H1 (cell line): ENCODE data around the gene ORAI3. TPM values are rescaled to one million over a fixed set of nuclear protein-coding genes. Genes with fewer than 3 reads are reported as not detected.

Source experiments
- CTCF ChIA-PET: fragments of 300-600 bp; sonication (Branson Sonifier 250); formaldehyde crosslinking; loops from one replicate; lab custom pipeline; 2021; ENCODE audit not compliant: partially characterized antibody; lab: Charles Lee
- POLR2A ChIA-PET: fragments of 300-600 bp; sonication (Branson Sonifier 250); formaldehyde crosslinking; loops from one replicate; lab custom pipeline; 2021; ENCODE audit warnings: inconsistent platforms; ENCODE audit not compliant: partially characterized antibody; lab: Charles Lee
- DNase-seq, 2 experiments: peaks; one replicate each; pipeline versions ENCODE4 v3.0.0 to v3.0.0-alpha.2; 2010 to 2022; ENCODE audit warnings: low spot score in 2 of 2, low read depth in 1 of 2, mixed read lengths in 1 of 2
- FAIRE-seq: peaks from 2 replicates; lab custom pipeline; 2011; peaks lifted over from hg19 to GRCh38; lab: Jason Lieb, UNC
- H2AFZ ChIP-seq: 2 replicates; pipeline ENCODE4 v1.8.1; 2012; ENCODE audit warnings: low read length, inconsistent platforms
- H2AK5ac ChIP-seq: 2 replicates; pipeline ENCODE4 v1.6.1; 2013; ENCODE audit warnings: low read depth, low read length
- H2BK120ac ChIP-seq: replicated peaks from 2 replicates; pipeline ENCODE3; 2013; ENCODE audit warnings: low read depth, low read length, inconsistent platforms
- H2BK12ac ChIP-seq: 2 replicates; pipeline ENCODE4 v1.6.1; 2013; ENCODE audit warnings: low read depth, low read length
- H2BK15ac ChIP-seq: 2 replicates; pipeline ENCODE4 v1.6.1; 2013; ENCODE audit warnings: low read length
- H2BK20ac ChIP-seq: 2 replicates; pipeline ENCODE4 v1.6.1; 2013; ENCODE audit warnings: low read length
- H2BK5ac ChIP-seq: 2 replicates; pipeline ENCODE4 v1.6.1; 2013; ENCODE audit warnings: low read depth, low read length
- H3K14ac ChIP-seq: 2 replicates; pipeline ENCODE4 v1.6.1; 2013; ENCODE audit warnings: inconsistent platforms; ENCODE audit not compliant: insufficient read length
- H3K18ac ChIP-seq: 2 replicates; pipeline ENCODE4 v1.6.1; 2013; ENCODE audit warnings: low read length; ENCODE audit errors: extremely low read depth
- H3K23ac ChIP-seq: 2 replicates; pipeline ENCODE4 v1.6.1; 2013; ENCODE audit warnings: inconsistent platforms; ENCODE audit not compliant: insufficient read length
- H3K23me2 ChIP-seq: 2 replicates; pipeline ENCODE4 v1.6.1; 2013; ENCODE audit warnings: low read depth, low read length
- H3K27ac ChIP-seq: 2 replicates; pipeline ENCODE4 v1.6.1; 2011; ENCODE audit warnings: low read depth, low read length, inconsistent platforms
- H3K27me3 ChIP-seq, 4 experiments: replicated peaks in 1 of 4; 1 replicate in 1 of 4; 2 replicates in 3 of 4; pipeline versions ENCODE4 v1.6.1 to v1.8.1; 2011 to 2013; ENCODE audit warnings: low read length in 3 of 4, mild to moderate bottlenecking in 3 of 4, inconsistent platforms in 2 of 4, mixed read lengths in 2 of 4, moderate library complexity in 1 of 4; ENCODE audit not compliant: control insufficient read depth in 3 of 4, insufficient read depth in 3 of 4; ENCODE audit errors: extremely low read depth in 1 of 4
- H3K36me3 ChIP-seq, 4 experiments: 2 replicates each; pipeline versions ENCODE4 v1.6.1 to v1.8.1; 2011 to 2013; ENCODE audit warnings: mild to moderate bottlenecking in 4 of 4, low read length in 3 of 4, moderate library complexity in 2 of 4, control low read depth in 1 of 4, inconsistent platforms in 1 of 4; ENCODE audit not compliant: insufficient read depth in 4 of 4, control insufficient read depth in 2 of 4
- H3K4ac ChIP-seq: replicated peaks from 2 replicates; pipeline ENCODE3; 2013; ENCODE audit warnings: low read length, low read depth, mixed read lengths, inconsistent platforms; ENCODE audit not compliant: insufficient read length
- H3K4me1 ChIP-seq, 4 experiments: replicated peaks in 1 of 4; 1 replicate in 1 of 4; 2 replicates in 3 of 4; pipeline versions ENCODE4 v1.6.1 to v1.8.1; 2011 to 2013; ENCODE audit warnings: low read length in 3 of 4, inconsistent platforms in 2 of 4, mixed read lengths in 1 of 4; ENCODE audit not compliant: insufficient read depth in 4 of 4, control insufficient read depth in 3 of 4
- H3K4me2 ChIP-seq, 2 experiments: 2 replicates each; pipeline versions ENCODE4 v1.6.1 to v1.8.1; 2011 to 2013; ENCODE audit warnings: low read depth in 2 of 2, low read length in 2 of 2, control low read depth in 1 of 2, inconsistent platforms in 1 of 2, mild to moderate bottlenecking in 1 of 2; ENCODE audit not compliant: insufficient read depth in 1 of 2
- H3K4me3 ChIP-seq, 4 experiments: fragments of 200-600, 300-600 bp in 1 of 4; sonication (generic), shearing (Covaris generic), sonication (Bioruptor Twin) in 1 of 4; 2 replicates each; pipeline versions ENCODE4 v1.5.1 to v1.8.1; 2011 to 2016; ENCODE audit warnings: low read length in 4 of 4, low read depth in 3 of 4, control low read depth in 2 of 4, inconsistent platforms in 2 of 4, mild to moderate bottlenecking in 2 of 4, mixed read lengths in 1 of 4, moderate library complexity in 1 of 4; ENCODE audit not compliant: insufficient read depth in 2 of 4; ENCODE audit errors: extremely low read depth in 1 of 4
- H3K56ac ChIP-seq: replicated peaks from 2 replicates; pipeline ENCODE3; 2013; ENCODE audit warnings: low read depth, mild to moderate bottlenecking, mixed read lengths, low read length, inconsistent platforms; ENCODE audit not compliant: insufficient read length
- H3K79me1 ChIP-seq: 2 replicates; pipeline ENCODE4 v1.6.1; 2013; ENCODE audit warnings: low read depth, low read length, control low read depth
- H3K79me2 ChIP-seq, 2 experiments: 2 replicates each; pipeline versions ENCODE4 v1.6.1 to v1.8.1; 2012 to 2013; ENCODE audit warnings: low read length in 2 of 2, mild to moderate bottlenecking in 2 of 2, inconsistent platforms in 1 of 2; ENCODE audit not compliant: insufficient read depth in 2 of 2, control insufficient read depth in 1 of 2
- H3K9ac ChIP-seq, 4 experiments: replicated peaks in 1 of 4; 1 replicate in 1 of 4; 2 replicates in 3 of 4; pipeline versions ENCODE4 v1.6.1 to v1.8.1; 2011 to 2013; ENCODE audit warnings: low read depth in 3 of 4, low read length in 3 of 4, control low read depth in 2 of 4, mild to moderate bottlenecking in 2 of 4, moderate library complexity in 2 of 4, inconsistent platforms in 1 of 4; ENCODE audit errors: extremely low read depth in 1 of 4
- H3K9me3 ChIP-seq, 2 experiments: 2 replicates each; pipeline versions ENCODE4 v1.6.1 to v1.8.1; 2012 to 2013; ENCODE audit warnings: mild to moderate bottlenecking in 2 of 2, moderate library complexity in 2 of 2, control low read depth in 1 of 2, inconsistent platforms in 1 of 2, low read depth in 1 of 2, low read length in 1 of 2, mixed read lengths in 1 of 2; ENCODE audit not compliant: insufficient read depth in 2 of 2
- H4K20me1 ChIP-seq, 2 experiments: replicated peaks in 1 of 2; 2 replicates each; pipeline versions ENCODE3 to v1.8.1; 2011 to 2013; ENCODE audit warnings: inconsistent platforms in 2 of 2, low read length in 2 of 2, mild to moderate bottlenecking in 1 of 2; ENCODE audit not compliant: insufficient read depth in 2 of 2, control insufficient read depth in 1 of 2
- H4K5ac ChIP-seq: 2 replicates; pipeline ENCODE4 v1.6.1; 2013; ENCODE audit warnings: low read length, low read depth, mixed read lengths, inconsistent platforms; ENCODE audit not compliant: insufficient read length
- H4K8ac ChIP-seq: 2 replicates; pipeline ENCODE4 v1.8.0; 2013; ENCODE audit warnings: mild to moderate bottlenecking, moderate library complexity, low read length, inconsistent platforms; ENCODE audit not compliant: insufficient read depth; ENCODE audit errors: extremely low read depth
- H4K91ac ChIP-seq: replicated peaks from 2 replicates; pipeline ENCODE3; 2013; ENCODE audit warnings: low read length, mixed read lengths, inconsistent platforms; ENCODE audit not compliant: insufficient read length
- SIRT6 ChIP-seq: IDR thresholded peaks from one replicate; pipeline ENCODE4 v1.7.1; 2012; ENCODE audit warnings: low read length, inconsistent platforms
- YY1 ChIP-seq: IDR thresholded peaks from 2 replicates; pipeline ENCODE4 v1.6.1; 2011; ENCODE audit warnings: low read depth, mild to moderate bottlenecking, low read length
- WGBS, 2 experiments: shearing (Covaris generic) in 1 of 2; methylation state at CpG; one replicate each; pipeline versions ENCODE4 v1.1.6 to v1.1.7; 2013 to 2015; ENCODE audit warnings: low lambda C conversion rate in 2 of 2, mixed read lengths in 2 of 2, inconsistent platforms in 1 of 2, low coverage in 1 of 2, missing lambda C conversion rate in 1 of 2; ENCODE audit not compliant: insufficient replicate concordance in 2 of 2, insufficient coverage in 1 of 2, insufficient read length in 1 of 2; ENCODE audit errors: extremely low coverage in 1 of 2, missing lambda C conversion rate in 1 of 2; 5-methylcytosine and 5-hydroxymethylcytosine counted together
- polyA plus RNA-seq, 7 experiments: library from polyadenylated mRNA; depleted of rRNA in 3 of 7; stranded (reverse) in 5 of 7; unstranded in 2 of 7; fragments of >200 nt in 5 of 7; fragments of 200-250 nt in 2 of 7; gene quantifications; 1 replicate in 5 of 7; 2 replicates in 1 of 7; 4 replicates in 1 of 7; pipeline versions ENCODE4 v1.2.1 to v1.2.3, GENCODE V29; 2011 to 2013; ENCODE audit warnings: missing spikeins in 2 of 7, mixed read lengths in 2 of 7
- total RNA-seq: library from RNA; stranded (reverse); fragmentation: NEBNext Ultra II Directional; extraction: Animal tissue kit (Norgen Biotek cat#: 25700); gene quantifications from 2 replicates; pipeline ENCODE4 v1.2.1, GENCODE V29; 2021
- TF ChIP-seq, protein P1 (sequence below): IDR thresholded peaks from 2 replicates; pipeline ENCODE4 v1.6.1; 2012; ENCODE audit warnings: low read length, inconsistent platforms

The ORAI3 gene
- total and polyA plus RNA-seq, 2 of the 8 experiments (the other 6 are each of a cell fraction or from before 2014, with no cell fraction given): 8.7 to 24.5 TPM

DNA sequence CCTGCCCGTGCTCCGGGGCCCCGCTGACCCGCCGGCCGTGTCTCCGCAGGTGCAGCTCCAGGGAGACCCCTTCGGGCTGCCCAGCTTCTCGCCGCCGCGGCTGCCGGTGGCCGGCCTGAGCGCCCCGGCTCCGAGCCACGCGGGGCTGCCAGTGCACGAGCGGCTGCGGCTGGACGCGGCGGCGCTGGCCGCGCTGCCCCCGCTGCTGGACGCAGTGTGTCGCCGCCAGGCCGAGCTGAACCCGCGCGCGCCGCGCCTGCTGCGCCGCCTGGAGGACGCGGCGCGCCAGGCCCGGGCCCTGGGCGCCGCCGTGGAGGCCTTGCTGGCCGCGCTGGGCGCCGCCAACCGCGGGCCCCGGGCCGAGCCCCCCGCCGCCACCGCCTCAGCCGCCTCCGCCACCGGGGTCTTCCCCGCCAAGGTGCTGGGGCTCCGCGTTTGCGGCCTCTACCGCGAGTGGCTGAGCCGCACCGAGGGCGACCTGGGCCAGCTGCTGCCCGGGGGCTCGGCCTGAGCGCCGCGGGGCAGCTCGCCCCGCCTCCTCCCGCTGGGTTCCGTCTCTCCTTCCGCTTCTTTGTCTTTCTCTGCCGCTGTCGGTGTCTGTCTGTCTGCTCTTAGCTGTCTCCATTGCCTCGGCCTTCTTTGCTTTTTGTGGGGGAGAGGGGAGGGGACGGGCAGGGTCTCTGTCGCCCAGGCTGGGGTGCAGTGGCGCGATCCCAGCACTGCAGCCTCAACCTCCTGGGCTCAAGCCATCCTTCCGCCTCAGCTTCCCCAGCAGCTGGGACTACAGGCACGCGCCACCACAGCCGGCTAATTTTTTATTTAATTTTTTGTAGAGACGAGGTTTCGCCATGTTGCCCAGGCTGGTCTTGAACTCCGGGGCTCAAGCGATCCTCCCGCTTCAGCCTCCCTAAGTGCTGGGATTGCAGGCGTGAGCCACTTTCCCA, 46.6 kb upstream of the ORAI3 start:
- Histone ChIP-seq H4K91ac (peak overlapping the region; percentile 61), H3K9me3 (no peaks in the 10 kb centered on the region), H3K18ac (peak overlapping the region; percentile 78), H3K79me2 (no peaks in the 10 kb centered on the region), H4K20me1 (no peaks in the 10 kb centered on the region), H3K79me1 (no peaks in the 10 kb centered on the region), H2AK5ac (peak overlapping the region; percentile 29; the same call in 1 of the 2 replicates), H2BK15ac (no peak overlapping the region; the same call in 1 of the 2 replicates), H3K14ac (no peak overlapping the region), H4K8ac (no peak overlapping the region; the same call in 1 of the 2 replicates), H2AFZ (no peak overlapping the region; the same call in 1 of the 2 replicates), H4K5ac (peak overlapping the region; percentile 23), H3K23ac (no peak overlapping the region), H3K4me2 (peak overlapping the region; percentile 53 to 82), H3K4me3 (peak overlapping the region; percentile 42 to 67 (median 53)), H2BK120ac (no peak overlapping the region), H2BK20ac (no peak overlapping the region; the same call in 1 of the 2 replicates), H3K56ac (no peak overlapping the region), H2BK5ac (peak overlapping the region; percentile 6; the same call in 1 of the 2 replicates), H3K9ac (peak overlapping the region in 3 of 4 experiments; percentile 51 to 82 (median 70); a peak in 5 of 7 replicates), H2BK12ac (peak overlapping the region; percentile 60; the same call in 1 of the 2 replicates), H3K27ac (peak overlapping the region; percentile 18; the same call in 1 of the 2 replicates), H3K27me3 (peaks cover 0 to 19% (median 3%) of the 10 kb centered on the region in 4 experiments; a peak in 4 of 7 replicates), H3K4ac (no peak overlapping the region), H3K4me1 (peaks cover 2 to 5% (median 4%) of the 10 kb centered on the region in 4 experiments; a peak in 5 of 7 replicates), H3K23me2 (peaks cover 4% of the 10 kb centered on the region; the same call in 1 of the 2 replicates), H3K36me3 (no peaks in the 10 kb centered on the region)
- DNase-seq (peak in 1 of 2 experiments; percentile 81), FAIRE-seq (no peak)
- WGBS, 2 experiments: 16% methylated on average over 46 of the region's 99 CpGs; no CpG with 5 or more reads in 1 of the 2 experiments
- POLR2A ChIA-PET: interaction anchor here (0.6 to 2.7 kb wide), 16 partner anchors 9 to 244 kb away, joined by 3 to 23 read pairs (median 4); partner anchors contain the start of genes BCL7C, FBRS and FBXL19
- CTCF ChIA-PET: interaction anchor here (0.9 to 6.4 kb wide), 19 partner anchors 8 to 128 kb away, joined by 3 to 69 read pairs (median 5); no protein-coding TSS in a partner anchor
- TF ChIP-seq, protein P1, sequence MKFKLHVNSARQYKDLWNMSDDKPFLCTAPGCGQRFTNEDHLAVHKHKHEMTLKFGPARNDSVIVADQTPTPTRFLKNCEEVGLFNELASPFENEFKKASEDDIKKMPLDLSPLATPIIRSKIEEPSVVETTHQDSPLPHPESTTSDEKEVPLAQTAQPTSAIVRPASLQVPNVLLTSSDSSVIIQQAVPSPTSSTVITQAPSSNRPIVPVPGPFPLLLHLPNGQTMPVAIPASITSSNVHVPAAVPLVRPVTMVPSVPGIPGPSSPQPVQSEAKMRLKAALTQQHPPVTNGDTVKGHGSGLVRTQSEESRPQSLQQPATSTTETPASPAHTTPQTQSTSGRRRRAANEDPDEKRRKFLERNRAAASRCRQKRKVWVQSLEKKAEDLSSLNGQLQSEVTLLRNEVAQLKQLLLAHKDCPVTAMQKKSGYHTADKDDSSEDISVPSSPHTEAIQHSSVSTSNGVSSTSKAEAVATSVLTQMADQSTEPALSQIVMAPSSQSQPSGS: no peak
- TF ChIP-seq YY1: no peak
- no peak for TF ChIP-seq SIRT6
